Islet of Langerhans (tissue), 1 donor: ENCODE data around the gene HOXD10.

Experiments
- FAIRE-seq: peaks from one replicate; lab custom pipeline; 2011; peaks lifted over from hg19 to GRCh38; lab: Jason Lieb, UNC

The HOXD10 gene

DNA sequence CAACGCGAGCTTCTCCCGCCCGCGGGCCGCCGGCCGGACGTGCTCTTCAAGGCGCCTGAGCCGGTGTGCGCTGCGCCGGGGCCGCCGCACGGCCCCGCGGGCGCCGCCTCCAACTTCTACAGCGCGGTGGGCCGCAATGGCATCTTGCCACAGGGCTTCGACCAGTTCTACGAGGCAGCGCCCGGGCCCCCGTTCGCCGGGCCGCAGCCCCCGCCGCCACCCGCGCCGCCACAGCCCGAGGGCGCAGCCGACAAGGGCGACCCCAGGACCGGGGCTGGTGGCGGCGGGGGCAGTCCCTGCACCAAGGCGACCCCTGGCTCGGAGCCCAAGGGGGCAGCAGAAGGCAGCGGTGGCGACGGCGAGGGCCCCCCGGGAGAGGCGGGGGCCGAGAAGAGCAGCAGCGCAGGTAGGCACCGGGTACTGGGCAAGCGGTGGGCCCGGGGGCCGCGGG, 8.8 kb upstream of the HOXD10 start:
- no peak for FAIRE-seq

DNA sequence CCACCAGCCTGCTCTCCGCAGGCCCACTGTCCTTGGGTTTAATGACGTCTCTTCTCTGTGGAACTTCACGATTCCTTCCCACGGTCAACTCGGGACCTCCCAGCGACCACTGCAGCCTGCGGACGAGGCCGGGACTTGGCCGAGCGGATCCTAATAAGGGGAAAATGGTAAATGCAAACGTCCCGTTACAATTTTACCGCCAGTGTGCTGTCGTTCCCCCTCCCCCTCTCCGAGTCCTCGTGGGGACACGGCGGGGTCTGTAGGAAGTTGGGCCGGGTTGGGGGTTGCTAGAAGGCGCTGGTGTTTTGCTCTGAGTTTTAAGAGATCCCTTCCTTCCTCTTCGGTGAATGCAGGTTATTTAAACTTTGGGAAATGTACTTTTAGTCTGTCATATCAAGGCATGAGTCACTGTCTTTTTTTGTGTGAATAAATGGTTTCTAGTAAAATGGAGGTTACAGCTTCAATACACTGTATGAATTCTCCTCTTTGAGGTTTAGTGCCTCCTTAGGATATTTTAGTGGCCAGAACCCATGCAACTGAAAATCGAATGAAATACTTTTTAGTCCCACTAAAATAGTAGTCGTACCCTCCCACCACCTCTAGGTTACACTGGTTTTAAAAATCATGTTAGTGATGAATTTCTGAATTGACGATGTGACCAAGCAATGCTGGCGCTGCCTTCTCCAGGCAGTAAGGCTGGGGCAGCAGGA, 7.2 kb upstream of the HOXD10 start:
- FAIRE-seq: no peak

DNA sequence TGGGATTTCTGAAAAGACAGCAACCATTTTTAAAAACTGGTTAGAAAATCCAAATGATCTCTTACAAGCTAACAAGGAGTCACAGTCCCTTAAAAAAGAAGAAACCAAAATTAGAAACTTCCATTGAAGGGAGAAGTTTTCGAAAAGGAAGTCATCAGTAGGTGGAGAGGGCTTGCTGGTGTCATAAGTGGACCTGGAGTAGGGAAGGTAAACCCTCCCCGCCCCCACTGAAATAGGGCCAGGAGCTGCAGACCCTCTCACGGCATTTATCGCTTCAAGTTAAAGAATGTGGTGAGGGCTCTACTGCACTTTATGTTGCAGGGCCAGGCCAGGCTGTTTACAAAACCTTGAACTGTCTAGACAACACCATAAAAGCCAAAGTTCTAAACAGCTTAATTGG, 6.6 kb upstream of the HOXD10 start:
- no peak for FAIRE-seq

DNA sequence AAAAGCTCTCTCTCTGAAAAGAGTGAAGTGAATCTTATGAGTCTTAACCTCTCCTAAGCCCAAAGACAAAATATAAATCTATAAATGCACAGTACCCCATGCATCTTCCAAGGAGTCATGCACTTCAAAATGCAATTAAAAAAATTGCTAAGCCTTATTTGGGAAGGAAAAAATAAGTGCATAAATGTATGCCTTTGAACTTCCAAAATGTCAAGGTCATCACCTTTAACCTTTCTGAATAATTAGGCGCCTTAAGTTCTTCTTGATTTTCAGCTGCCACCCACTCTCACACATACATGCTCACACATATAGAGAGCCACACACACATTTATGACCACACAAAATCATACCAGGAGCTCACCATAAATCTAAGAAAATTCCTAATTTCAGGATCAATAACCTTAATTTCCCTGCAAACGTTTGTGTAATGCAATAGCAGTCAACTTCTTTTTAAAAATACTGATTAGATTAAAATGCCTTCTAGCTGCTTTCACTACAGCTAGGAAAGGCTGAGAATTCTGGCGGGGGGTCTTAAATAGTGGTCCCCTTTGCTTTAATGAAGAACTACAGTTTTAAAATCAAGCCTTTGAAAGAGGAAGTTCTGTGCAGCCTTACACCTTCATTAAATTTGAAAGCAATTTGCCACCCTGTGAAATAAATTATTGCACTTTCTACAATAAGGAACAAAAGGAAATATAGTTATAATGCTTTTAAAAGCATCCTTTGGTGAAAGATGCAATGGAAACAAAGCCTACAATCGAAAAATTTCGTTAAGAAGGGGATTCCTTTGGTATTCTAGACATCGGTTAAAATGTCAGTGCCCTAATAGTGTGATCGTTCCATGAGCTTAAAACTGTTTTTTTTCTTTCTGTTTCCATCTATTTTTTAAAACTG, 5.9 kb upstream of the HOXD10 start:
- no peak for FAIRE-seq

DNA sequence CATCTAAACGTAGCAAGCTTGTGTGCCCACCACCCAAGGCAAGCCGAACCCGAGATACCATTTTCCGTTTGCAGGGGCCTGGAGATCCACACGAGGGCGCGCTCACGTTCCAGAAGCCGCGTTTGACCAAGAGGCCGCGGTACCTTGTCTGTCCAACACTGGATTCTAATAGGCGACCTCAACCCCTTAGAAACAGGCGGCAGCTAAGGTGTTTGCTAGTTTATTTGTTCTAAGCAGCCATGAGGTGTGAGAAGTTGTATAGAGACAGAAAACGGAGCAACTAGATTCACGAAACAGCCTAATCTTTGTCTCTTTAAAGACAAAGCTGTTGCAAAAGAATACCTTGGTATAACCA, 5.3 kb upstream of the HOXD10 start:
- no peak for FAIRE-seq

DNA sequence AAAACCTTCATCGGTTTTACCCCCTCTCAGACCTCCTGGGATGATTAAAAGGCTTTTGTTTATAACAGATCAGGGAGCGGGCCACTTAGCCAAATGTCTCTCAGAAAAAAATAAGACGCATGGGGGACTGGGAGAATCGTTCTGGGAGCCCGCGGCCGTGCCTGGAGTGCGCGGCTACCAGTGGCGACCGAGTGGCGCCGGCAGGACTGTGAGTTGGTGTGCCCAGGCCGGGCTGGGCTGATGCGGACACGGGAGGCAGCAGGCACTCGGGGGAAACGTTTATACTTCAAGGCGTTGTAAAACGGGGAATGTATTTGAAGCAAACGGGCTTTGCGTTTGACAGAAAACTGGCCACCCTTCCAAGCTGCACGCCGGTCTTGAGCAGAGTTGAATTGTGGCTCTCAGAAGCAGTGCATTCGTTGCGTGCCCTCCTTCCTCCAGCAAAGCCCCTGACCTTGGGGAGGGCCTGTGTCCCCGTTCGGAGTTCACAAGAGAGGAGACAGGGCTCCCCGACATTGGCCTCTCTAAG, 4.7 kb upstream of the HOXD10 start:
- no peak for FAIRE-seq

DNA sequence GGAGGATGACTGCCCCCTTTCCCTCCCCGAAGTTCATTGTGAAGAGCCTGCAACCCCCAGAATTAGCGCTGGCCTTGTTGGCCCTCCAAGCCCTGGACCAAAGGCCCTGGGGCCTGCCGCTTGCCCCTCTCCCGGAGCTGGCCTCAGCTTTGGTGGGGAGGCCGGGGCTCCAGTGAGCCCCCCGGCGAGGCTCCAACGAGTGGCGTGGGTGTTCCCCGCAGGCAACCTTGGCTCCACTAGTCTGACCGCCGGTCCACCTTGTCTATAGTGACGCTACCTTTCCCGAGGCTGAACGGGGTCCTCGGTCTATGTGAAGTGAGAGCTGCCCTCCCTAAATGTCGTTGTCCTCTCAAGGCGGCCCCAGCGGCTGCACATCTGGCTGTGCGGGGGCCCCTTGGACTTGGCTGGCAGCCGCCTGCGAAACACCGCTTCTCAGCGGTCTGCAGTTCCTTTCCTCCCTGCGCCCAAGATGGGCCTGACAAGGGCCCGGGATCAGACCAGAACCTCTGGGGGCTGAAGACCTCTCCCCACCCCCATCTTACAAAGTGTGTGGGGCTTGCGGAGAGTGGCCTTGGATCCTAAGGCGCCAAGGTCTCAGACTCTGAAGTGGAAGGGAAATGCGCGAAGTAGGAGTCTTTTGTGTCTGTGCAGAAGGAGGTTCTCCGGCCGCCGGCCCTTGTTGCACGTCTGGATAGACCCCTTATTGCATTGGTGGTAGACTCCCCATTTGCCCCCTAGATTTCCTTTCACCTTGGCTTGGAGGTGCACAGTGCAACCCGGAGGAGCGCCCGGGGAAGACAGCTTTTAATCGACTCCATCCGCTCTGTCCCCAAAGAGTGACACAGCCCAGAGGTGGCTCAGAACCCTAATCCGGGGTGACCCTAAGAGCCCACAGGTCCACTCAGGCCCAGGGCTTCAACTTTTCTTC, 3.9 kb upstream of the HOXD10 start:
- FAIRE-seq: no peak

DNA sequence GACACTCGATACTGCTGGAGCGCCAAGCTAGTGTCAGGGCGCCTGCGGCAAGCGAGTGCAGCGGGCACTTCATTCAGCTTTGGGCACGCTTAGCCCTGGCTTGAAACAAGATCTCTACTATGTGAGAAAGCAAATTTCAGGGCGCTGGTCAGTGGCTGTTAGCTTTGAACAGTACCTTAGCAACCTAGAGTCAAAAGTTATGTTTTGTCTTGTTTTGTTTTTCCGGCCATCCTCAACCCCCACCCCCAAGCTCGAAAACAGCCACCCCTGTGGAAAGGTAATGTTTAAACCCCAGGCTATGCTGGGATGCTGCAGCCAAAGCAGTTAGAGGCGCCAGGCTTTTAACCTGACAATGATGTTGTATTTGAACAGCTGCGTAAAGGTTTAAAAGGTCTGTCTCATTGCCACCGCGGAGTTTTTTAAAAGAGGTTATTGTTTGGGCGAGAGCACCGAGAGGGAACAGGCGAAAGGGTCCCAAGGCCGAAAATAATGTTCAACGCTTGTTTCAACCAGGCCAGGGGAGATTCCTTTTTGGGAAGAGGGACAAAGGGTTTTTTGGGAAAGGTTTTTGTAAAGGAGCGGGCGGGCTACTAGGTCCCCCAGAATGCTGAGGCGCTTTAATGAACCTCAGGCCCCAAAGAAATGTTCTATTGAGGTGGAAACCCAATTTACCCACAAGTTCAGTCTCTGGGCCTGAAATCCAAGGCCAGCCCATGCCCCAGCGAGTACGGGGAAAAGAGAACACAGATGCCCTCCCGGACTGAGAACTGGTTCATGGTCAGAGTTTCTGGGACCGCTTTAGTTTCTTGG, 2.3 kb upstream of the HOXD10 start:
- FAIRE-seq: no peak

DNA sequence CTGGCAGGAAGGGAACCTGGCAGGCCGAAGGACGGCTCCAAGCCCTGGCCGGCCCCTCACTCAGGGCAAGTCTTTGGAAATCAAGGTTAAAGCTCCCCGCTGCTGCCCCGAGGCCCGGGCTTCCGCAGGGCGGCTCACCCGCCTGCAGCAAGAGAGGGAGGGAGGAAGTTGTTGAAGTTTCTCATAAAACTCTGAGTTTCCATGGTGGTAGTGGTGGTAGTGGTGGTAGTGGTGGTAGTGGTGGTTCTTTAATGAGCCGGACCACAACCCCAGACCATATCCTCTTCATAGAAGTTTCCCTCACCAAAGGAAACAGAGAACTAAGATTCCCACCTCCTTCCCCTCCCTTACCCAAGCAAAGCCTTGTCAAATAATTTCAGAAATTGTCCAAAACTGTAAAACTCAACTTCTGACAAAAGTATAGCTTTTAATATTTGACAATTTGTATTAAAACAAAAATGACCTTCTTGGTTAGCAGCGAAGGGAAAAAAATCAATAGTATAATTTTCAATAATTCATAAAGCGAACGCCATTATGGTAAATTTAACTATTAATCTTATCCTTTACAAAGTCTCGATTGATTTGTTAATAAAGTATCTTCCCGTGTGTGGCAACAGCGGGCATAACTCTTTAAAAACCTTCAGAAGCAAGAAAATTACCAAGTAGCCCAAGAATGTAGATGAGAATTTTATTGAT, 1.5 kb upstream of the HOXD10 start:
- FAIRE-seq: no peak

DNA sequence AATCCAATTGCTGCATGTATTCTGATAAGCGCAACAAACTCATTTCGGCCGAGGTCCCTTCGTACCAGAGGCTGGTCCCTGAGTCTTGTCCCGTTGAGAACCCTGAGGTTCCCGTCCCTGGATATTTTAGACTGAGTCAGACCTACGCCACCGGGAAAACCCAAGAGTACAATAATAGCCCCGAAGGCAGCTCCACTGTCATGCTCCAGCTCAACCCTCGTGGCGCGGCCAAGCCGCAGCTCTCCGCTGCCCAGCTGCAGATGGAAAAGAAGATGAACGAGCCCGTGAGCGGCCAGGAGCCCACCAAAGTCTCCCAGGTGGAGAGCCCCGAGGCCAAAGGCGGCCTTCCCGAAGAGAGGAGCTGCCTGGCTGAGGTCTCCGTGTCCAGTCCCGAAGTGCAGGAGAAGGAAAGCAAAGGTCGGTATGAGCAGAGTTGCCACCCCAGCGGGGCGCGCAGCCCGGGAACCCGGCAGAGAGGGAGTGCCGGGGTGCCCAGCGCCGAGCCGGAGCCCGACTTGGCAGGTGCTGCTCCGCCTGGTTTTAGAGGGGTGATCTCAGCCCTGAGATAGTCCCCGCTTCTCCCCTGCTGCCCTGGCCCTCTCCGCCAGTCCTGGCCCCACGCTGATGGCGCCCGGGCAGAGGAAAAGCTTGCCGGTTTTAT, 714 bp downstream of the HOXD10 start:
- FAIRE-seq: no peak

DNA sequence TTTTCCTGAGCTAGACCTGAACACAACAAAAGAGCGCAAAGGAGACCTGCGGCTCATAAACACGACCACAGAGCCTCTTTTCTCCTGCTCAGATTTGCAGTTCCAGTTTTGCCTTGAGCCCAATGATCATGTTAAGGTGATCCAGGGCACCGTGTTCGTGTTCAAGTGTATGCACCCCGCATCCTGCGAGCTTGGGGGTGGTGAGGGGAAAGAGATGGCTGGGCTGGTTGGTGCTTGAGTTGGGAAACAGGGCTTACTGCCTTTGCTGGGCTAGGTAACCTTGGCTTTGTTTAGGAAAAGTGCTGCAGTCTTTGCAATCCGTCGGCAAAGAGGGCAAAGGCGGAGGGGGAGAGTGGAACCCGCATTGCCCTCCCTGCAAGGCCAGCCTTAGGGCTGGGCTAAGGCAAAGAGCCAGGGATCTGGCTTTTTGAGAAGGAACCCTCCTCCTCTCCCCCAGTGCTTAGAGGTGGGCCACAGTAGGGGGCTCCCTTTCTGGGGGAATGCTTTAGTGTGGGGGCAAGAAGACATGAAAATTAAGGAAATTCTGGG, 1.3 kb downstream of the HOXD10 start:
- no peak for FAIRE-seq

DNA sequence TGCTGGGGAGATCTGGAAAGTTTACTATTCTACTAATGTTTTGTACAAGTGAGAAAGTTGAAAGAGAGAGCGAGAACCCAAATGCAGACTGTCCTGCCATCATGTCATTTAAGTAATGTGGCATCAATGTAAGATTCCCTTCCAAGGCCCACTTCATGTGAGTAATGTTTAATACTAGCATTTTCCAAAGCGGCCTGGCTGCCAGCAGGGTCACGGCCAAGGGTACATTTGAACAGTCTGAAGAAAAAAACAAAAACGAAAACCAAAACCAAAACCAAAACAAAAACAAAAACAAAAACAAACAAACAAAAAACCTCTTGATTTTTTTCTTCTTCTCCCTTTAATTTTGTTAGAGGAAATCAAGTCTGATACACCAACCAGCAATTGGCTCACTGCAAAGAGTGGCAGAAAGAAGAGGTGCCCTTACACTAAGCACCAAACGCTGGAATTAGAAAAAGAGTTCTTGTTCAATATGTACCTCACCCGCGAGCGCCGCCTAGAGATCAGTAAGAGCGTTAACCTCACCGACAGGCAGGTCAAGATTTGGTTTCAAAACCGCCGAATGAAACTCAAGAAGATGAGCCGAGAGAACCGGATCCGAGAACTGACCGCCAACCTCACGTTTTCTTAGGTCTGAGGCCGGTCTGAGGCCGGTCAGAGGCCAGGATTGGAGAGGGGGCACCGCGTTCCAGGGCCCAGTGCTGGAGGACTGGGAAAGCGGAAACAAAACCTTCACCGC, 2.2 kb downstream of the HOXD10 start:
- FAIRE-seq: no peak

DNA sequence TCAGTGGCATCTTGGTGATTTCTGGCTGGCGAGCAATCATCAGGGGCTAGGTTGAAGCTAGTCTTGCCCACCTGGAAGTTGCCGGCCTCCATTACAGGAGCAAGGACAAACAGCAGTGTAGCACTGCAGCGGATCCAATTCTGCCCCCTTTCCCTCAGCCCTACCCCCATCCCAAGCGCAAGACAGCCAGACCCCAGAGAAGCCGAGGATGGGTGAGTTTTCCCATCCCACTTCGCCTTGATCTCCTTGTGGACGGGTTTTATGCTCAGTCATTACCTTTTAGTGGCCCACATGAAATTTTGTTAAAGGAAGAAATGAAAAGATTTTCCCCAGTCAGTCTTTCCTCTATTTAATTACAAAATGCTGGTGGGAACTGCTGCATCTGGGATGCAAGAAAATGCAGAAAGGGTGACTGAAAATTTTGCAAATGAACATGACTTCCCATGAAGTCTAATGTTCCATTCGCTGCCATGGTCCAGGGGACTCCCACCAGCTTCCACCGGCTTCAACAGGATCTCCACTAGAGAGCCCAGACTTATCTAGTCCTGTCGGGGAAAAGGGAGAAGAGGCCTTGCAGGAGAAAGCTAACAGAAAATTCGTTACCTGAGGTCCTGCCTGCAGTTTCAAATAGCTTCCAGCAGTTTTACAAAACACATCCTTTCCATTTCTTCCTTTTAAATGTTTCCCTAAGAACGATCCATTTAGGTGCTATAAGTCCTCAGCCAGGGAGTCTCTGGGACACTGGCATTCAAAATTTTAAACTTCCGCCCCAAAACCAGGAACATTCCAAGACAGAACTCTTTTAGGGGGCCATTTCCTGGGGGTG, 4.0 kb downstream of the HOXD10 start:
- FAIRE-seq: no peak

DNA sequence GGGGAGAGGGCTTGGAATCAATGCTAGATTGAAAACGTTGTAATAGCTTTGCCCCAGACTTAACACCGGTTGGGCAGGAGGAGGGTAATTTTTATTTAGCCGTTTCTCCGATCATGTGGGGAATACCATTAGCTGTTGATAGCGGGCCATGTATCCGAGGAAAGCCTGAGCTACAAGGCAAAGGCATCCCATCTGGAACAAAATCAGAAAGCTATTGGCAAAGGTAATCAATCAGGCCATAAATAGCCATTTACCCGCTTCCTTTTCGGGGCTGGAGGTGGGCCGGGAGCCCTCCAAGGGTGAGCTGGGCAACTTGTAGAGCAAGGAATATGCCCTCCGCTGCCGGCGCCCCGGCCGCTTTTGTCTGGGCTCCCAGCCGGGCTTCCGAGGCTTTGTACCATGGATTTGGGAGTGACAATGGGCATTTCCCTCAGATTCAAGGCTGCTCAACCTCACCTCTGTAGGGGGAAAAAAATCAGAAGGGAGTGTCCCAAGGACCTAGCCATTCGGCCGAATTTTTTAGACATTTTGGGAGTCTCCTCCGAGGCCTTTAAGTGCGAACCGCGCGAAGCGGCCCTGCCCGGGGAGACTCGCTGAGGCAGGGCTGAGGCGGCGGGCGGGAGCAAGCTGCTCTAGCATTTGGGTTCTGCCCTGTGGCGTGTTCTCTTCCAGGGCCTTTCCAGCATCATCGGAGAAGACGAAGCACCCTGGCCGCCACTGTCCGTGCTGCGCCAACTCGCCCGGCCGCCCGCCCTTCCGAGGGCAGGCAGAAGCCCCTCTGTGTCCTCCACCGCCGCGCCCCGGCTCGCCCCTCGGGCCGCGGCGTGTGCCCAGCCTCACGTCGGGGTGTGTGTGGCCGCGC, 4.8 kb downstream of the HOXD10 start:
- FAIRE-seq: no peak

DNA sequence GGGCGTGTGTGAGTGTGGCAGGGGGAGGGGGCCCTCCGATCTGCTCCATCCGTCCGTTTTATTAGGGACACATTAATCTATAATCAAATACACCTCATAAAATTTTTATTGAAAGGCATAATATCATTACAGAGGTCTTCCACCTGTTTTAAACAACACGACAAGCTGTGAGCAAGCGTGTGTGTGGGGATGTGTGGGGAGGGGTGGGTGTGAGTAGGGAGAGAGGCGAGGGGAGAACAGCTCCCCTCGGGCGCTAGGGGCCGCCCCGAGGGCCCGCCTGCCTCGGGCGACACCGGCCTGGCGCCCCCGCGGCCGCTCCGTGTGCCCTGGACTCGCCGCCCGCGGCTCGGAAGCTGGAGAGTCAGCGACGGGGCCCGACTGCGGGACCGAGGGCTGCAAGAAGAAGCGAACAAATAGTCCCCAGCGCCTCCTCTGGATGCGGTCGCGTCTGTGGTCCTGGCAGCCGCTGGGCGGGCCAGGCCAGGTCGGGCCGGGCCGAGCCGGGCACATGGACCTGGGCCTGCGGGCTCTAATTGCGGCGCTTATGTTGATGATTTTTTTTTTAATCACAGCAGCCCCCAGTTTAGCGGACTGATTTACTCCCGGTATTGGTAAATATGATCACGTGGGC, 5.6 kb downstream of the HOXD10 start:
- FAIRE-seq: no peak

DNA sequence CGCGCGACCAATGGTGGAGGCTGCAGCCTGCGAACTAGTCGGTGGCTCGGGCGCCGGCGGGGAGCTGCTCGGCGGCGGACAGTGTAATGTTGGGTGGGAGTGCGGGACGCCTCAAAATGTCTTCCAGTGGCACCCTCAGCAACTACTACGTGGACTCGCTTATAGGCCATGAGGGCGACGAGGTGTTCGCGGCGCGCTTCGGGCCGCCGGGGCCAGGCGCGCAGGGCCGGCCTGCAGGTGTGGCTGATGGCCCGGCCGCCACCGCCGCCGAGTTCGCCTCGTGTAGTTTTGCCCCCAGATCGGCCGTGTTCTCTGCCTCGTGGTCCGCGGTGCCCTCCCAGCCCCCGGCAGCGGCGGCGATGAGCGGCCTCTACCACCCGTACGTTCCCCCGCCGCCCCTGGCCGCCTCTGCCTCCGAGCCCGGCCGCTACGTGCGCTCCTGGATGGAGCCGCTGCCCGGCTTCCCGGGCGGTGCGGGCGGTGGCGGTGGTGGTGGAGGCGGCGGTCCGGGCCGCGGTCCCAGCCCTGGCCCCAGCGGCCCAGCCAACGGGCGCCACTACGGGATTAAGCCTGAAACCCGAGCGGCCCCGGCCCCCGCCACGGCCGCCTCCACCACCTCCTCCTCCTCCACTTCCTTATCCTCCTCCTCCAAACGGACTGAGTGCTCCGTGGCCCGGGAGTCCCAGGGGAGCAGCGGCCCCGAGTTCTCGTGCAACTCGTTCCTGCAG, 6.3 kb downstream of the HOXD10 start, which contains the start of gene HOXD9:
Gene HOXD9, plus strand, starts transcription at position 37 of the 728 bp plus-strand sequence. Its CDS starts 50 bp downstream, at position 87.
- FAIRE-seq: no peak
